SU-DHL-6 (cell line): Measurements from ENCODE around the gene GON4L.
"Not testable (repeated sequence)": the region's sequence is repeated elsewhere in the genome, so short reads cannot be mapped to it uniquely, and the experiment has no call there.

ENCODE experiments used
- H2AFZ ChIP-seq: fragments of 200-600 bp; sonication (generic); 2 replicates; pipeline ENCODE4 v1.6.1; 2014; ENCODE audit warnings: low read depth, mild to moderate bottlenecking, moderate library complexity, mixed read lengths, antibody characterized with exemption, low read length; ENCODE audit not compliant: severe bottlenecking
- H3F3A ChIP-seq: fragments of 200-600 bp; shearing (Covaris generic); 2 replicates; pipeline ENCODE4 v1.6.0; 2016; ENCODE audit warnings: antibody characterized with exemption, mild to moderate bottlenecking; ENCODE audit not compliant: insufficient read depth
- H3K27ac ChIP-seq: fragments of 200-600 bp; sonication (generic); 2 replicates; pipeline ENCODE4 v1.5.1; 2016; ENCODE audit warnings: low read depth, mild to moderate bottlenecking, low read length, moderate library complexity, mixed read lengths
- H3K27me3 ChIP-seq: fragments of 200-600 bp; sonication (generic), shearing (Covaris generic); 2 replicates; pipeline ENCODE4 v1.6.0; 2014; ENCODE audit warnings: mild to moderate bottlenecking, low read length
- H3K36me3 ChIP-seq: fragments of 200-600 bp; sonication (generic); 2 replicates; pipeline ENCODE4 v1.6.1; 2014; ENCODE audit warnings: mild to moderate bottlenecking, low read length, mixed read lengths
- H3K4me2 ChIP-seq: fragments of 300-600, 200-600 bp; shearing (Covaris generic), sonication (generic); 2 replicates; pipeline ENCODE4 v1.6.0; 2014; ENCODE audit warnings: low read length, low read depth, mild to moderate bottlenecking; ENCODE audit not compliant: poor library complexity, severe bottlenecking
- H3K4me3 ChIP-seq: fragments of 200-600 bp; sonication (generic); 2 replicates; pipeline ENCODE4 v1.5.1; 2014; ENCODE audit warnings: antibody characterized with exemption, low read length, mild to moderate bottlenecking, mixed read lengths; ENCODE audit not compliant: insufficient read depth, poor library complexity, severe bottlenecking
- H3K79me2 ChIP-seq: fragments of 200-600 bp; sonication (generic); 2 replicates; pipeline ENCODE4 v1.6.1; 2014; ENCODE audit warnings: mild to moderate bottlenecking, low read length, moderate library complexity; ENCODE audit not compliant: insufficient read depth
- H3K9ac ChIP-seq: fragments of 200-600 bp; sonication (generic); 2 replicates; pipeline ENCODE4 v1.7.0; 2014; ENCODE audit warnings: mild to moderate bottlenecking, low read length
- H3K9me2 ChIP-seq: fragments of 200-600 bp; sonication (generic); replicated peaks from 2 replicates; pipeline ENCODE4 v1.6.1; 2014; ENCODE audit warnings: low read length; ENCODE audit not compliant: insufficient read depth
- H3K9me3 ChIP-seq: fragments of 200-600 bp; sonication (generic); 2 replicates; pipeline ENCODE4 v1.6.1; 2014; ENCODE audit warnings: low read length, mixed read lengths; ENCODE audit not compliant: insufficient read depth
- H4K20me1 ChIP-seq: fragments of 200-600 bp; sonication (generic); 2 replicates; pipeline ENCODE4 v1.6.1; 2014; ENCODE audit warnings: low read depth, mild to moderate bottlenecking, antibody characterized with exemption, low read length, moderate library complexity, mixed read lengths
- EZH2phosphoT487 ChIP-seq: fragments of 200-600 bp; sonication (generic), shearing (Covaris generic); conservative IDR thresholded peaks from 2 replicates; pipeline ENCODE4 v1.6.1; 2018; ENCODE audit warnings: mild to moderate bottlenecking, antibody characterized with exemption, low read length, moderate library complexity, mixed read lengths
- TF ChIP-seq, protein P1 (sequence below): fragments of 200-600 bp; sonication (generic); IDR thresholded peaks from one replicate; pipeline ENCODE4 v1.5.1; 2017; ENCODE audit warnings: antibody characterized with exemption, mild to moderate bottlenecking, low read length, moderate library complexity; ENCODE audit not compliant: insufficient read depth, poor library complexity, severe bottlenecking

GON4L gene

GRCh38 chr1:155773221-155773620 lies 83.8 kb downstream of the GON4L start:
- no peak overlapping the region for H2AFZ ChIP-seq
- no peak overlapping the region for H3K4me3 ChIP-seq
- no peaks in the 10 kb centered on the region for H3K9me2 ChIP-seq
- no peaks in the 10 kb centered on the region for H3F3A ChIP-seq
- TF ChIP-seq, protein P1, sequence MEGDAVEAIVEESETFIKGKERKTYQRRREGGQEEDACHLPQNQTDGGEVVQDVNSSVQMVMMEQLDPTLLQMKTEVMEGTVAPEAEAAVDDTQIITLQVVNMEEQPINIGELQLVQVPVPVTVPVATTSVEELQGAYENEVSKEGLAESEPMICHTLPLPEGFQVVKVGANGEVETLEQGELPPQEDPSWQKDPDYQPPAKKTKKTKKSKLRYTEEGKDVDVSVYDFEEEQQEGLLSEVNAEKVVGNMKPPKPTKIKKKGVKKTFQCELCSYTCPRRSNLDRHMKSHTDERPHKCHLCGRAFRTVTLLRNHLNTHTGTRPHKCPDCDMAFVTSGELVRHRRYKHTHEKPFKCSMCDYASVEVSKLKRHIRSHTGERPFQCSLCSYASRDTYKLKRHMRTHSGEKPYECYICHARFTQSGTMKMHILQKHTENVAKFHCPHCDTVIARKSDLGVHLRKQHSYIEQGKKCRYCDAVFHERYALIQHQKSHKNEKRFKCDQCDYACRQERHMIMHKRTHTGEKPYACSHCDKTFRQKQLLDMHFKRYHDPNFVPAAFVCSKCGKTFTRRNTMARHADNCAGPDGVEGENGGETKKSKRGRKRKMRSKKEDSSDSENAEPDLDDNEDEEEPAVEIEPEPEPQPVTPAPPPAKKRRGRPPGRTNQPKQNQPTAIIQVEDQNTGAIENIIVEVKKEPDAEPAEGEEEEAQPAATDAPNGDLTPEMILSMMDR, result no peak
- no peak for TF ChIP-seq EZH2phosphoT487
- peaks cover 5% of the 10 kb centered on the region; the same call in 1 of the 2 replicates for H3K36me3 ChIP-seq
- no peak overlapping the region for H3K27ac ChIP-seq
- H3K27me3 ChIP-seq, result no peaks in the 10 kb centered on the region
- no peaks in the 10 kb centered on the region for H3K9me3 ChIP-seq
- no peak overlapping the region for H3K9ac ChIP-seq
- no peaks in the 10 kb centered on the region for H4K20me1 ChIP-seq
- H3K4me2 ChIP-seq, result no peak overlapping the region
- H3K79me2 ChIP-seq, result no peaks in the 10 kb centered on the region

DNA sequence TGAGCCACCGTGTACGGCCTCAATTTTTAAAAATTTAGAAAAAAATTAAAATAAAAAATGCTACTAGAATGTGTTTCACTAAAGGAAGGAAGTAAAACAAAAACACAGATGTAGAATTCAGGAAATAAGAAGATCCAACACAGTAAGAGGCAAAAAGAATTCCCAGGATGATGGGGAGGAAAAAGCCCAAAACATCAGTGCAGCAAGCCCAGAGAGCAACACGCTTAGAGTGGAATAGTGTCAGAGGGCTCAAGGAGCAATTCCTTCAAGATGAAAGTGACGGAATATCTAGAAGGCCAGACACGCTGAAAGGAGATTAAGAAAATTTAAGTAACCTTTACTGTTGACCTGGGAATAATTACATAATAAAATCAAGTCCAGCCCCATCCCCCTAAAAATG lies 87.8 kb downstream of the GON4L start:
- Histone ChIP-seq H3K27me3 (no peaks in the 10 kb centered on the region), H4K20me1 (no peaks in the 10 kb centered on the region), H3K4me2 (no peak overlapping the region), H3K9me3 (no peaks in the 10 kb centered on the region), H3K9ac (no peak overlapping the region), H3K9me2 (no peaks in the 10 kb centered on the region), H3K79me2 (no peaks in the 10 kb centered on the region), H3K4me3 (no peak overlapping the region), H3K27ac (no peak overlapping the region), H3F3A (no peaks in the 10 kb centered on the region), H3K36me3 (peaks cover 2% of the 10 kb centered on the region; the same call in 1 of the 2 replicates), H2AFZ (no peak overlapping the region)
- TF ChIP-seq, protein P1, result no peak
- TF ChIP-seq EZH2phosphoT487, result no peak

GRCh38 chr1:155767399-155767989 lies 89.5 kb downstream of the GON4L start:
- H3K79me2 ChIP-seq, H3K27me3 ChIP-seq, H3K36me3 ChIP-seq, H3K9me3 ChIP-seq, H3K9ac ChIP-seq, H3K4me2 ChIP-seq, H3F3A ChIP-seq, H4K20me1 ChIP-seq, H2AFZ ChIP-seq, H3K4me3 ChIP-seq, H3K9me2 ChIP-seq, H3K27ac ChIP-seq: not testable (repeated sequence)

DNA sequence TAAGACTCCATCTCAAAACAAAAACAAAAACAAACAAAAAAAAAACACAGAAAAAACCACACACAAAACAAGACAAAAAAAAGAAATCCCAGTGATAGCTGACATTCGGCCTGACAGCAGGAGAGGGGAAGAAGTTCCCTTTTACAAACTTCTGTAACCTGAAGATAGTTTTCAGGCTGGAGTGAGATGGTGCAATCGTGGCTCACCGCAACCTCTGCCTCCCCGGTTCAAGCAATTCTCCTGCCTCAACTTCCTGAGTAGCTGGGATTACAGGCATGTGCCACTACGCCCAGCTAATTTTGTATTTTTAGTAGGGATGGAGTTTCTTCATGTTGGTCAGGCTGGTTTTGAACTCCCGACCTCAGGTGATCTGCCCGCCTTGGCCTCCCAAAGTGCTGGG lies 93.0 kb downstream of the GON4L start:
- not testable (repeated sequence) for H4K20me1 ChIP-seq, H3K9me3 ChIP-seq, H3K79me2 ChIP-seq, H3F3A ChIP-seq, H3K9ac ChIP-seq, H3K27ac ChIP-seq, H2AFZ ChIP-seq, H3K27me3 ChIP-seq, H3K4me3 ChIP-seq, H3K4me2 ChIP-seq, H3K9me2 ChIP-seq
- H3K36me3 ChIP-seq, result peaks cover 12% of the 10 kb centered on the region; the same call in 1 of the 2 replicates

DNA sequence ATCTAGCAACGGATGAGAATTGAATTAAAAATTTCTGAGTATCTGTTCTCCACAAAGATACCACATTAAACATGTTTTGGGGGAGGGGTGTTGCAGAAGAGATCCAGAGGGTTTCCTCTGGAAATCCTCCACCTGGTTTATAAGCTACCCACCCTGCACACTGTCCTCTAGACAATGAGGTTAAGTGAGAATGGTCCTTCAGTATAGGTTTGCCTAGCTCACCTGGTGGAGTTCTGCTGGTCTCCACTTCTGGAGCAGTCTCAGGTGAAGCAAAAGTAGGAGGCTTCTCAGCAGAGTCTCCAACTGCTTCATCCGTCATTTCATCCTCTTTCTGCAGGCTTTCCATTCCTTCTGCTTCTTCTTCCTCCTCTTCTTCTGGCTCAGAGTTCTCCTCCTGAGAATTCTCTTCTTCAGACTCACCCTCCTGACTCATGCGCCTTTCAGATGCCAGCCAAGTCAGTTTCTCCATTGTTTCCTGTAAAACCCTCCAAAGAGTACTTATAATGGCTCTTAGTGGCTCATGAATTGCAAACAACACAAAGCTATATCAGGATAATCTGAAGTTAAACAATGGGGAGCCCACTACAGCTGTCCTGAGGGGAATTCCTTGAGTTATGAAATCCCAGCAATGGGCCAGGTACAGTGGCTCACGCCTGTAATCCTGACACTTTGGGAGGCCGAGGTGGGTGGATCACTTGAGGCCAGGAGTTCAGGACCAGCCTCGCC lies 93.8 kb downstream of the GON4L start:
- H3K4me2 ChIP-seq, H3K4me3 ChIP-seq, H3K9ac ChIP-seq, H3F3A ChIP-seq, H4K20me1 ChIP-seq, H2AFZ ChIP-seq, H3K9me2 ChIP-seq, H3K79me2 ChIP-seq, H3K9me3 ChIP-seq, H3K27ac ChIP-seq, H3K27me3 ChIP-seq: not testable (repeated sequence)
- peaks cover 12% of the 10 kb centered on the region; the same call in 1 of the 2 replicates for H3K36me3 ChIP-seq
